Measurements from ENCODE around the gene PYM1.
A peak's percentile ranks its signal among the peaks of the same experiment; 100 is the strongest.

The PYM1 gene

GRCh38 chr12:55927588-55928502 is at the start of gene PYM1 (continued):
- no peak for TF ChIP-seq ZNF473 (tag by site-specific recombination; IDR thresholded peaks at IDR 0.05)
- no peak for TF ChIP-seq ZBTB21 (tag by site-specific recombination; IDR thresholded peaks at IDR 0.05)
- TF ChIP-seq ZNF664 (tag by site-specific recombination; IDR thresholded peaks at IDR 0.05) = no peak
- TF ChIP-seq ZFP69B (tag by site-specific recombination; IDR thresholded peaks at IDR 0.05) = no peak; the same call in 1 of the 2 replicates
- TF ChIP-seq, protein P1, sequence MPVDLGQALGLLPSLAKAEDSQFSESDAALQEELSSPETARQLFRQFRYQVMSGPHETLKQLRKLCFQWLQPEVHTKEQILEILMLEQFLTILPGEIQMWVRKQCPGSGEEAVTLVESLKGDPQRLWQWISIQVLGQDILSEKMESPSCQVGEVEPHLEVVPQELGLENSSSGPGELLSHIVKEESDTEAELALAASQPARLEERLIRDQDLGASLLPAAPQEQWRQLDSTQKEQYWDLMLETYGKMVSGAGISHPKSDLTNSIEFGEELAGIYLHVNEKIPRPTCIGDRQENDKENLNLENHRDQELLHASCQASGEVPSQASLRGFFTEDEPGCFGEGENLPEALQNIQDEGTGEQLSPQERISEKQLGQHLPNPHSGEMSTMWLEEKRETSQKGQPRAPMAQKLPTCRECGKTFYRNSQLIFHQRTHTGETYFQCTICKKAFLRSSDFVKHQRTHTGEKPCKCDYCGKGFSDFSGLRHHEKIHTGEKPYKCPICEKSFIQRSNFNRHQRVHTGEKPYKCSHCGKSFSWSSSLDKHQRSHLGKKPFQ (tag by site-specific recombination; IDR thresholded peaks at IDR 0.05) = no peak
- no peak; the same call in 1 of the 2 replicates for TF ChIP-seq ZXDB (tag by site-specific recombination; IDR thresholded peaks at IDR 0.05)
- peak; percentile 45; the same call in 1 of the 2 replicates for TF ChIP-seq KLF8 (tag by site-specific recombination; IDR thresholded peaks at IDR 0.05)
- TF ChIP-seq ZBTB26 (tag by site-specific recombination; optimal IDR thresholded peaks at IDR 0.05) = no peak
- TF ChIP-seq ZNF558 (tag by site-specific recombination; IDR thresholded peaks at IDR 0.05) = no peak
- no peak for TF ChIP-seq ZNF423 (tag by site-specific recombination; IDR thresholded peaks at IDR 0.05)
- no peak for TF ChIP-seq ZNF677 (tag by site-specific recombination; IDR thresholded peaks at IDR 0.05)
- no peak for TF ChIP-seq ZNF707 (tag by site-specific recombination; IDR thresholded peaks at IDR 0.05)
- no peak for TF ChIP-seq ZNF621 (tag by site-specific recombination; IDR thresholded peaks at IDR 0.05)
- TF ChIP-seq KLF1 (tag by site-specific recombination; IDR thresholded peaks at IDR 0.05) = peak; percentile 35
- no peak for TF ChIP-seq SETDB1 (IDR thresholded peaks at IDR 0.05; ENCODE audit: insufficient read length, low read length)
- no peak for TF ChIP-seq ZBTB10 (tag by site-specific recombination; IDR thresholded peaks at IDR 0.05)
- TF ChIP-seq PRDM2 (tag by site-specific recombination; IDR thresholded peaks at IDR 0.05; ENCODE audit: borderline replicate concordance) = no peak
- TF ChIP-seq GLIS2 (tag by site-specific recombination; IDR thresholded peaks at IDR 0.05) = peak; percentile 17; the same call in 1 of the 2 replicates
- no peak for TF ChIP-seq ZNF280C (tag by site-specific recombination; IDR thresholded peaks at IDR 0.05)
- TF ChIP-seq ZNF248 (tag by site-specific recombination; IDR thresholded peaks at IDR 0.05) = no peak
- no peak for TF ChIP-seq BCL11A (tag by site-specific recombination; IDR thresholded peaks at IDR 0.05; ENCODE audit: low read depth)
- TF ChIP-seq PATZ1 (tag by site-specific recombination; IDR thresholded peaks at IDR 0.05) = peak; percentile 15; the same call in 1 of the 2 replicates
- TF ChIP-seq YY2 (tag by site-specific recombination; IDR thresholded peaks at IDR 0.05) = no peak
